NCI-H748 (cell line): Measurements from ENCODE around the gene PRRG1.
"Not testable (repeated sequence)": the region's sequence is repeated elsewhere in the genome, so short reads cannot be mapped to it uniquely, and the experiment has no call there.

ENCODE experiments used
- DNase-seq: peaks from one replicate; lab custom pipeline; 2025; ENCODE audit not compliant: unreplicated experiment; lab: John Stamatoyannopoulos, UW

The PRRG1 gene

GRCh38 chrX:37371578-37371991 lies 22.4 kb downstream of the PRRG1 start:
- DNase-seq, result no peak

DNA sequence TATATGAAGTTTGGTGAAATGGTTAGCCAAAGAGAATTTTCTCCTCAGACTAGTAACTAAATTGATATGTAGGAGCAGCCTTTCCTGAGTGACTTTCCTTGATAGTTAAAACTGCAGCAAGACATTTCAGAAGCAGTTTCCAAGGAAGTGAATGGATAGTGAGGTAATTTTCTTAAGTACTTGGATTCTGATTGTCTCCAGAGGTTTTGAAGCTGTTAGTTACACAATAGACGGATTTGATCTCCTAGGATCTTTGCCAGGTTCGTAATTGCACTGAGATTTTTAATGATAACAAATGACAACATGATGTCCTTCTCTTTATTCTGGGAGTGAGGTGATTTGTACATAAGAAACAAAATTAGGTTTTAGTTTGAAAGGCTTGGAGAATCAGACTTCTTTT lies 29.2 kb downstream of the PRRG1 start:
- no peak for DNase-seq

GRCh38 chrX:37378830-37379229 lies 29.7 kb downstream of the PRRG1 start:
- no peak for DNase-seq

DNA sequence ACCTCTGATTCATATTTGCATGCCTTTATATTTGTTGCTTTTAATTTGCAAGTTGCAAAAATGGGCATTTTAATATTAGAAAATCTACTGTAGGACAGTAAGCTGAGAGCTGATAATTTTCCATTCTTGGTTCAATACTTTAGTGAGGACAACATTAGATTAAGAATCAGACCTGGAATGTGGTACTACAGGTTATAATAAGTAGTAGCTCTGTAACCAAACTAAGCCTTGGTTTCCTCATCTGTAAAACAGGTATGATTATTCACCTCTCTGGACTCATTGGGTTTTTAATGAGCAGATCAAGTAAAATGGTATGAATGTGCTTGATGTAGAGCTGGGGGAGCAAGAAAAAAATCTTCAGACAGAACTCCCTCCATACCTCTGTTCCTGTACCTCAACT lies 31.1 kb downstream of the PRRG1 start:
- DNase-seq, result no peak

DNA sequence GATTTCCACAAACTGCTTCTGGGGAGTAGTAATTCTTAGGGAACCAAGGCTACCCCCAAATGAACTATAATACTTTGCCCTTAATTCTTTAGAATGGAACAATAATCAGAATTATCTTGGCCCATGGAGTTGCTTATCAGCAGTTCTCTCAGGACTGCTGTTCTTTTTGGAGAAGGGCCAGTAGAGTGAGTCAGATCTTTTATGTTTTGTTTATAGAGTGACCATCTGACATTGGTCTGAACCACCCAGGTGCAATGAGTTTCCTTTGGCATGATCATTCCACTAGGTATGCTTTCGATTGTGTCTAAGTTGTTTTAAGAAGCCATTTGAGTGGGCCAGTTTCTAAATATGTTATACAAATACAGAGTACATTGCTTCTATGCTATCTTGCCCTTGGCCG lies 31.8 kb downstream of the PRRG1 start:
- DNase-seq, result no peak

GRCh38 chrX:37383313-37383712 lies 34.1 kb downstream of the PRRG1 start:
- DNase-seq, result no peak

GRCh38 chrX:37388413-37388812 lies 39.2 kb downstream of the PRRG1 start:
- no peak for DNase-seq

DNA sequence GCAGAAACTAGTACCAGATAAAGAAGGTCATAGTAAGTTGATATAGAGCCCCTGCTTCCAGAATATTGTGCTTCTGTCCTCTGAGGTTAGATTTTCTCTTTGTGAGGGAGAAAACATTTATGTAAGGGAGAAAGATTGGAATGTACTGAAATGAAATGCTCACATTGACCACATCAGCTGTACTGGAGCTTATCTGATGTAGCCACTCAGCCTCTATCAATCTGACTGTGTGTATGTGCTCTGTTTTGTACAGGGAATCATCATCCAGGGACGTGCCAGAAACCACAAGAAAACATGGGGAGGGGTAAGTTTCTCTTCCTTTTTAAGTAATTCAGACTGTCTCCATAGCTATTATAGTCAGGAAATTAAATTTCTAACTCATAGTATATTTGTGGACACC lies 56.8 kb downstream of the PRRG1 start:
- DNase-seq, result no peak

DNA sequence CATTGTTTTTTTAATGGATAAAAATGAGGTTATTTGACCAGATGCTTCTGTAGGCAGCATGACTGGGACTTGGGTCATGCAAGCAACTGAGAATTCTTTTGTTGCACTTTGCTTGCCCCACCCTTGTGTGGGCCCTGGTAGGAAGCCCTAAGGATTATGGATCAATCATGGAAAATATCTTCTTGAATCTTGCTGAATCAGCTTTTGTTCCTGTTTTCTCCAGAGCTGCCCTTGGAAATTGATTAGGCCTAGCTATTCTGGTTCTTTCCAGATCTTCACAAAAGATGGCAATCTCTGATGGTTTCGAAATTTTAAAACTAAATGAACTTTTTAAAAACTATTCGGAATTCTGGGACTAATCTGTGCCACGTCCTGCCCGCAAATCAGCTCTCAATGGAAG lies 58.6 kb downstream of the PRRG1 start:
- no peak for DNase-seq

DNA sequence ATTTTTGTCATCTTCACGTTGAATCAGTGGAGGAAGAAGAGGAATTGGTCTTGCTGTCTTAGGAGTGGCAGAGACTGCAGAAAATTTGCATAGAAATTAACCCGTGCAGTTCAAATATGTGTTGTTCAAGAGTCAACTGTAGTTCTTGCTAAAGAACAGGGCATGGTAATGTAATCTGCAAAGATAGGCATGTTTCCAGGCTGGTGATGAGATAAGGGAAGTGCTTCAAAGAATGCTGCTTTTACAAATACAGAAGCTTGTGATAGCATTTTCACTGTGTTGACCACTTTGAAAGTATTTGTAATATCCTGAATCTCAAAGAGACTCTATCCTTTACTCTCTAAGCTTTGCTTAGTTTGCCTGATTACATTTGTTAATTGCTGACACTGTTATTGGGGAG lies 60.1 kb downstream of the PRRG1 start:
- no peak for DNase-seq

- DNase-seq, result no peak
Observed at GRCh38 chrX:37420185-37420584, 71.0 kb downstream of the PRRG1 start.

DNA sequence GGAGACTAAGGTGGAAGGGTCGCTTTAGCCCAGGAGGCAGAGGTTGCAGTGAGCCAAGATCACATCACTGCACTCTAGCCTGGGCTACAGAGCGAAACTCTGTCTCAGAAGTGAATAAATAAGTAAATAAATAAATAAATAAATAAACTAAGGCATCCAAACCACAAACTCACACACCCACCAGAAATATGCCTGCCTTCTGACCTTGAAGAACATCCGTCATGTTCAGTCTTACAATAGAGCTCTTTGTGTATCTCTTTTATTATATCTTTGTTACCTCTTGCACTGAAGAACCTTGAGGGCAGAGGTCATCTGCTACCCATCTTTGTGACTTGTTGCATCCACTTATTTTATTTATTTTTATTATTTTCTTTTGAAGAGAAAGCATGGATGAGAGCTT lies 71.6 kb downstream of the PRRG1 start:
- no peak for DNase-seq

DNA sequence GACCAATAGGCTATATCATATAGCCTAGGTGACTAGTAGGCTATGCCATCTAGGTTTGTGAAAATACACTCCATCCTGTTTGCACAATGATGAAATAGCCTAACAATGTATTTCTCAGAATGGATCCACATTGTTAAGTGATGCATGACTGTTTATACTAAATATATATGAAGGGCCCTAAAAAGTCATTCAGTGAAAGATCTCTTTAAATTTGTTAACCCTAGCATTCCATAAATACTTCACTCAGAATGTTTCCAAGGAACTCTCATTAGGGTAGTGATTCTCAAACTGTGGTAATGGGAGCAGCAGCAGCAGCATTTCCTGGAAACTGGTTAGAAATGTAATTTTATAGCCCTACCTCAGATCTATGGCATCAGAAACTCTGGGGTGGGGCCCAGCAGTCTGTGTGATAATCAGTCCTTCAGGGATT lies 74.9 kb downstream of the PRRG1 start:
- no peak for DNase-seq

DNA sequence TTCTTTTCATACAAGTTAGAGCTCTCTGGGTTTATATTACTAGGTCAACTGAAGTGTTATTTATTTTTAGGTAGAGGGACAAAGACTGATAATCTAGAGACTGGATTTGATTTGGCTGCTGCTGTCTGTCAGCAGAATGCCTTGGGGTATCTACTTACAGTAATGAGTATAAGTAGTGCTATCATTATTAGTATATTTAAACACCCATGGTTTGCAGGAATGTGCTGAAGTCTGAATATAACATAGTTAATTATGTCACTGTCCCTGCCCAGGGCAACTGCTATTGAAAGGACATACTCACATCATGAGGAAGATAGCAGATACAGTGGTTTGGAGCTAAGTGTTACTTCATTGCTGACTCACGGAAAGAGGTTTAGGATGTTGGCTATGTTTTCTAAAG lies 76.2 kb downstream of the PRRG1 start:
- no peak for DNase-seq

DNA sequence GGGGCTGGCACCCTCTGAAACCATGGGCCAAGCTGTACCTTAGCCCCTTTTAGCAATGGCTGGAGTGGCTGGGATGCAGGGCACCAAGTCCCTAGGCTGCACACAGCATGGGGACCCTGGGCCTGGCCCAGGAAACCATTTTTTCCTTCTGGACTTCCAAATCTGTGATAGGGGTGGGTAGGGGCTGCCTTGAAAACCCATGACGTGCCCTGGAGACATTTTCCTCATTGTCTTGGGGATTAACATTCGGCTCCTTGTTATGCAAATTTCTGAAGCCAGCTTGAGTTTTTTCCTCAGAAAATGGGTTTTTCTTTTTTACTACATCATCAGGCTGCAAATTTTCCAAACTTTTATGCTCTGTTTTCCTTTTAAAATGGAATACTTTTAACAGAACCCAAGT lies 79.8 kb downstream of the PRRG1 start:
- DNase-seq, result not testable (repeated sequence)

DNA sequence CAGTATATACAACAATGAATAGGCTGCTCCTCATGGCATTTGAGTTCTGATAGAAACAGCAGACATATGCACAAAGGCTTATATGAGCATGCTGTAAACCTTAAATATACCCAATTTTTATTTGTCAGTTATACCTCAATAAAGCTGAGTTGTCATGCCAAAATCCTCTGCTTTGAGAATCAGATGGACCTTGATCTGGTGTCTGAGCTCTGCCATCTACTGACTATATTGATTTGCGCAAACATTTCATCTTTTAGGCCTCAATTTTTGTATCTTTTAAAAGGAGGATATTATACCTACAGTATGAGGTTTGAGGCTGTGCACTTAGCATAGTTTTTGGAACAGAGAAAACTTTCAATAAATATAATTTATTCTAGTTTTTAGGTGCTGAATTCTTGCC lies 85.2 kb downstream of the PRRG1 start:
- no peak for DNase-seq

- no peak for DNase-seq
Observed at GRCh38 chrX:37437160-37437559, 88.0 kb downstream of the PRRG1 start.

DNA sequence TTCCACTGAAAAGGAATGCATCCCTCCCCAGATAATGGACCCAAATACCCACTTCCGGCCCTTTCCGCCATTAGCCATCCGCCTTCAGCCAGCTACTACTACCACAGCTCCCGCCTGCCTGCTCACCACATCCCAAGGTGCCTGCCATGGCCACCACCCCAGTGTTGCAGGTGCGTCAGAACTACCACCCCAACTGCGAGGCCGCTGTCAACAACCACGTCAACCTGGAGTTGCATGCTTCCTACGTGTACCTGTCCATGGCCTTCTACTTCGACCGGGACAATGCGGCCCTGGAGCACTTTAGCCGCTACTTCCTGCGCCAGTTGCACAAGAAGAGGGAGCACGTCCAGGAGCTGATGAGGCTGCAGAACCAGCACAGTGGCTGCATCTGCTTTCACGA lies 92.2 kb downstream of the PRRG1 start:
- no peak for DNase-seq

GRCh38 chrX:37445182-37445581 lies 96.0 kb downstream of the PRRG1 start:
- DNase-seq, result no peak

DNA sequence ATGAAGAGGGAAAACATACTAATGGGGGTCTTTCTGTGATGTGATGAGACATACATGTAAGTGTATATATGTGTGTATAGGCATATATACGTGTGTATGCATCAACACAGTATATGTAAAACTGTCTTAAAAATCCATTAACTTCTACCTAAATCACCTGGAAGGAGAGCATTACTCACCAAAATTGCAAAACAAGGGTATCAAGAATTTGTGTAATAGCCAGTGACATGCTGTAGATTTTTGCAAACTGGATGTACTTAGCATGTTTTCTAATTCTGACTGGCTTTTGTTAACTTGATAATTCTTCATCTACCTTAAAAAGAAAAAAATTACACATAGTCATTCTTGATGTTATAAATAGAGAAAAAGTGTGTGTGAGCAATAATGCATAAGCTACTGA lies 104.7 kb downstream of the PRRG1 start:
- no peak for DNase-seq

DNA sequence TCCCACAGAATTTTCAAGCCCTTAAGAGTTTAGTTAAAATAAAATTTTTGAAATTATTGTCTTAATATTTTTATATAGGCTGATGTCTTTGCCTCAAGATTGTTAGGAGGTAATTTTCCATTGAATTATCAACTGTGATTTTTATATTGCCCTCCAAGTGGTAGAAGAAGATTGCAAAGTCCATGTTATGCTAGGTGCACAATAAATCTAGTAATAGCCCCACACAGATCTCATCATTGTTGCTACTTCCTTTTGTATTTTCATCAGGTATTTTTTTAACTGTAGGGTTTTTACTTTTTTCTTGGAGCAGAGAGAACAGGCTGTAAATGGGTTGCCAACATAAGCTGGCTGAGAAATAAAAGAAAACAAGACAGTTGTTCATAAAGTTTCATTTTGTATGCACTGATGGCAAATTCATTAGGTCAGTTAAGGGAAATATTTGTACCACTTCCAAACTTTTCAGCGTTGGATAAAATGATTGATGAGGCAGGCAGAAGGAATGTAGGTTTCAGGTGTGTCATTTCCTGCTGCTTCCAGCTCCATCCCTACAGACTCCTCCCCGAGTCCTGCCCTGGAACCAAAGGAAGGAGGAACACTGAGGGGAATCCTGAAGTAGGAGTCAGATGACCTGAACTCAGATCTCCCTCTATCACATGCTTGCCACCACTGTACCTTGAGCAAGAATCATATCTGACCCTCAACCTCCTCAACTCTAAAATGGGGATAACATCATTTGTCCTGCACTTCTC lies 105.5 kb downstream of the PRRG1 start:
- DNase-seq, result no peak

DNA sequence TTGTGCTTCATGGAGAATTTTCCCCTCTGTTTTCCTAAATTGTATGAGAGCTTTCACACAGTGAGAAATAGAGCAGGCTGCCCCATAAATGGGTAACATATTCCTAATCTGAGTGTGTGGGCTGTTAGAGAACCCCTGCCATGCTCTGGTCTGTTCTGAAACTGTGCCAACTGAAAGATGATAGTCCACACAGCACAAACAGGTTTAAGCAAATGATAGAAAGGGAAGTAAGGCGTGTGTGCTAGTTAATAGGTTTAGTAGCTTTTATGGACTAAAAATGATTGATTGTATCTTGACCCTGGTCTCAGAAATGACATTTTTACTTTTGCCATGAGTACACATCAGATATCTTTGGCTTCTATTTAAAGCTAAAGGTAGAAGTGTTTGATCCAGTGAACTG lies 106.2 kb downstream of the PRRG1 start:
- DNase-seq, result no peak

DNA sequence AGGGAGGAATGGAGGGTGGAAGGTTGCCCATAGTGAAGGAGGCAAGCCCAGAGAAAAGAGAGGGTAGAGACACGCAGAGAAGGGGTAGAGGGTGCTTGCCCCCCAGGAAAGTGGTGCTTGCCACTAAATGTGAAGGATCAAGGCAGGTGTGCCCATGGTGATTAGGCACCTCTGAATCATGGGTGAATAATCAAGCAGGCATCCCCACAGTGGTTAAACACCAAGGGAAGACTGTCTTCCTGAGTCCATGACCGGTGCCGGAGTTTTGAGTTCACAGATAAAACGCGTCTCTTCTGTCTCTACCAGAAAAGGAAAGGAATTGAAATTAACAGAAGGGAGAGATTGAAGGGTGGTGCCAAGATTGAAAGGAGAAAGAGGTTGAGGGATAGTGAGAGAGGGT lies 111.1 kb downstream of the PRRG1 start:
- DNase-seq, result not testable (repeated sequence)
